Colonic mucosa (tissue), 4 donors: ENCODE measurements around the gene KMT2E. TPM values are rescaled to one million over a fixed set of nuclear protein-coding genes. Genes with fewer than 3 reads are reported as not detected.
"Not testable (repeated sequence)": the region's sequence is repeated elsewhere in the genome, so short reads cannot be mapped to it uniquely, and the experiment has no call there.

Experiments used
- DNase-seq: peaks from one replicate; pipeline ENCODE4 v3.0.0-alpha.2; 2020
- H3K27ac ChIP-seq: fragments of 200-600 bp; one replicate; pipeline ENCODE4 v1.8.0; 2021
- H3K27me3 ChIP-seq: fragments of 200-600 bp; one replicate; pipeline ENCODE4 v1.8.0; 2021
- H3K36me3 ChIP-seq: fragments of 200-600 bp; one replicate; pipeline ENCODE4 v1.8.0; 2021
- H3K4me1 ChIP-seq: fragments of 200-600 bp; one replicate; pipeline ENCODE4 v1.8.0; 2021; ENCODE audit warnings: mild to moderate bottlenecking
- H3K4me3 ChIP-seq: fragments of 200-600 bp; one replicate; pipeline ENCODE4 v1.8.0; 2021
- H3K9ac ChIP-seq, 2 donors: one replicate each; pipeline ENCODE4 v1.7.0; 2013; ENCODE audit warnings: control low read depth in 2 of 2, low read depth in 2 of 2, low read length in 2 of 2
- H3K9me3 ChIP-seq: fragments of 200-600 bp; one replicate; pipeline ENCODE4 v1.8.0; 2021
- CTCF ChIP-seq: fragments of 200-600 bp; IDR thresholded peaks from one replicate; pipeline ENCODE4 v1.8.0; 2022; ENCODE audit warnings: antibody characterized with exemption, mild to moderate bottlenecking
- intact Hi-C: fragments of 100-400 bp; cut with DNase I; formaldehyde crosslinking; loops from one replicate; pipeline ENCODE4 v1.14.1; 2022
- total RNA-seq, 2 donors: library from RNA; stranded (reverse); fragmentation: NEBNext Ultra II Directional in 1 of 2; extraction: Animal tissue kit (Norgen Biotek cat#: 25700) in 1 of 2; gene quantifications; one replicate each; pipeline ENCODE4 v1.2.1, GENCODE V29; 2021
- donor health status: healthy.
- donor health status: DM: no; HTN: no; CAD: no.
- donor health status: DM: no; HTN: no; CAD: no.

KMT2E gene
- total RNA-seq, 2 donors from 2014 or later: 78.6 to 116 TPM

GRCh38 chr7:105000927-105001336 lies 13.1 kb upstream of the KMT2E start:
- peaks cover 19% of the 10 kb centered on the region for H3K4me1 ChIP-seq
- peak overlapping the region in 1 of 2 donors; percentile 28 for H3K9ac ChIP-seq
- TF ChIP-seq CTCF: no peak
- no peaks in the 10 kb centered on the region for H3K36me3 ChIP-seq
- H3K27me3 ChIP-seq: no peaks in the 10 kb centered on the region
- no peak for DNase-seq
- no peak overlapping the region for H3K27ac ChIP-seq
- H3K9me3 ChIP-seq: no peaks in the 10 kb centered on the region
- intact Hi-C loops: no loop called here
- H3K4me3 ChIP-seq: no peak overlapping the region

GRCh38 chr7:105001652-105002184 lies 12.3 kb upstream of the KMT2E start:
- Histone ChIP-seq H3K9me3 (no peaks in the 10 kb centered on the region), H3K9ac (no peak overlapping the region), H3K36me3 (no peaks in the 10 kb centered on the region), H3K27me3 (no peaks in the 10 kb centered on the region), H3K4me3 (no peak overlapping the region), H3K27ac (no peak overlapping the region), H3K4me1 (peaks cover 19% of the 10 kb centered on the region)
- intact Hi-C loops: no loop called here
- no peak for DNase-seq
- TF ChIP-seq CTCF: no peak

- Histone ChIP-seq H3K4me1 (peaks cover 31% of the 10 kb centered on the region), H3K27ac (peak overlapping the region; percentile 64), H3K36me3 (no peaks in the 10 kb centered on the region), H3K27me3 (no peaks in the 10 kb centered on the region), H3K4me3 (no peak overlapping the region), H3K9ac (peak overlapping the region; percentile 44 to 46), H3K9me3 (no peaks in the 10 kb centered on the region)
- no peak for DNase-seq
- intact Hi-C loops: no loop called here
- TF ChIP-seq CTCF: no peak
Observed at GRCh38 chr7:105003275-105003674, 10.7 kb upstream of the KMT2E start.

DNA sequence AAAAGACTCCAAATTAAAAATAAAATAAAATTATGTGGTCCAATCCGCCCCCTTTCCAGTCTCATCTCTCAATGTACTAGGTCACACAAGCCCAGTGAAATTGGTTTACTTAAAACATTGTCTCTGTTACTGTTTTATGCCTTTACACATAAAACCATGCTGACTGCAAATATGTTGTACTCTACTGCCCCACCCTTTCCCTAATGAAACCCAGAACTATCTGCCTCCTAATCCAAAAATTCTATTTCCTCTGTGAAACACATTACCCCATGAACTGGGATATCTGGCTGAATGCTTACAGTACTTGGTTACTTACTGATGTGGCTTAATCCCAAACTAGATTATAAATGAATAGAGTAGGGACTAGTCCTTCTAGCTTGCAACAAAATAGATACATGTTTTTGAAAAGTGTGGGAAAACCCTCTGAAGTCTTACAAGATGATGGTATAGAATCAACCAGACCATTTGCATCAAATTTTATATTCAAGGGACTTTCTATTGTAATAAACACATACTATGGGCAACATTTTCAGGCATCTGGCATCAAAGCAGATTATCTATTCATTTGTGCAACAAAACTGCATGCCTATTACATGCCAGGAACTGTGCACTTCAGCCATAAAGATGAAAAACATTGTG lies 10.0 kb upstream of the KMT2E start:
- DNase-seq: no peak
- no peaks in the 10 kb centered on the region for H3K27me3 ChIP-seq
- no peak for TF ChIP-seq CTCF
- intact Hi-C loops: no loop called here
- no peak overlapping the region for H3K4me3 ChIP-seq
- no peaks in the 10 kb centered on the region for H3K9me3 ChIP-seq
- H3K27ac ChIP-seq: peak overlapping the region; percentile 64
- peak overlapping the region in 1 of 2 donors; percentile 44 for H3K9ac ChIP-seq
- H3K36me3 ChIP-seq: no peaks in the 10 kb centered on the region
- H3K4me1 ChIP-seq: peaks cover 31% of the 10 kb centered on the region

DNA sequence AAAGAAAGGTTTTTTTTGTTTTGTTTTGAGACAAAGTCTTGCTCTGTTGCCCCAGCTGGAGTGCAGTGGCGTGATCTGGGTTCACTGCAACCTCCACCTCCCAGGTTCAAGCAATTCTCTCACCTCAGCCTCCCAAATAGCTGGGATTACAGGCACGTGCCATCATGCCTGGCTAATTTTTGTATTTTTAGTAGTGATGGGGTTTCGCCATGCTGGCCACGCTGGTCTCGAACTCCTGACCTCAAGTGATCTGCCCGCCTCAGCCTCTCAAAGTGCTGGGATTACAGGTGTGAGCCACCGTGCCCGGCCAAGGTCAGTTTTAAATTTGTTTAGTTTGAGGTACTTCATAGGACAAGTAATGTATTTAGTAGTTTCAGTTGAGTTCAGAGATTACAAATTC lies 9.0 kb upstream of the KMT2E start:
- H3K36me3 ChIP-seq, intact Hi-C loops, H3K4me3 ChIP-seq, H3K9me3 ChIP-seq, DNase-seq, H3K27me3 ChIP-seq: not testable (repeated sequence)
- Histone ChIP-seq H3K9ac (peak overlapping the region in 1 of 2 donors; percentile 42), H3K27ac (peak overlapping the region; percentile 64), H3K4me1 (peaks cover 31% of the 10 kb centered on the region)

- H3K27ac ChIP-seq: peak overlapping the region; percentile 64
- H3K4me3 ChIP-seq, intact Hi-C loops, H3K27me3 ChIP-seq, DNase-seq, H3K36me3 ChIP-seq, H3K9me3 ChIP-seq: not testable (repeated sequence)
- peaks cover 31% of the 10 kb centered on the region for H3K4me1 ChIP-seq
- H3K9ac ChIP-seq: peak overlapping the region in 1 of 2 donors; percentile 42
Observed at GRCh38 chr7:105005486-105005885, 8.5 kb upstream of the KMT2E start.
